Activated gamma-delta T cell (primary cell): ENCODE results near the gene HOXC13.

Experiments used
- DNase-seq: peaks from one replicate; lab custom pipeline; 2025; lab: John Stamatoyannopoulos, UW

HOXC13 gene

GRCh38 chr12:53970451-53970850 lies 31.8 kb downstream of the HOXC13 start:
- no peak for DNase-seq

DNA sequence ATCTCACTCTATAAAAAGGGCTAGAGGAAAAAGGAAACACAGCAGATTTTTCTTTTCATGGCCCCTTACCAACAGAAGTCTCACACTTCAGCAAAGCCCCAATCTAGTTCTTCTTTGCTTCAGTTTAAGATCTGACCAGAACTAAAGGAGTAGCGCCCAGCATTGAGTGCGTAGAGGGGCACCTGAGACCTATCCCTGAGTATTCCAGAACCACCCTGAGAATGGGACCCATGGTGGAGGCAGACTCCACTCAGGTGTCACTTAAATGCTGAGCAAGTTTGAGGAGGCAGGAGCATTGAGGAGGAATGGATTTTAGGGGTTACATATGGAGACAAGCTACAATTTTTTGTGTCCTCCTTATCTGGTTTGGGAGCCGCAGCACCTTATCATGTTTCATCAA lies 32.5 kb downstream of the HOXC13 start:
- DNase-seq = no peak

GRCh38 chr12:53971686-53972085 lies 33.1 kb downstream of the HOXC13 start:
- no peak for DNase-seq

DNA sequence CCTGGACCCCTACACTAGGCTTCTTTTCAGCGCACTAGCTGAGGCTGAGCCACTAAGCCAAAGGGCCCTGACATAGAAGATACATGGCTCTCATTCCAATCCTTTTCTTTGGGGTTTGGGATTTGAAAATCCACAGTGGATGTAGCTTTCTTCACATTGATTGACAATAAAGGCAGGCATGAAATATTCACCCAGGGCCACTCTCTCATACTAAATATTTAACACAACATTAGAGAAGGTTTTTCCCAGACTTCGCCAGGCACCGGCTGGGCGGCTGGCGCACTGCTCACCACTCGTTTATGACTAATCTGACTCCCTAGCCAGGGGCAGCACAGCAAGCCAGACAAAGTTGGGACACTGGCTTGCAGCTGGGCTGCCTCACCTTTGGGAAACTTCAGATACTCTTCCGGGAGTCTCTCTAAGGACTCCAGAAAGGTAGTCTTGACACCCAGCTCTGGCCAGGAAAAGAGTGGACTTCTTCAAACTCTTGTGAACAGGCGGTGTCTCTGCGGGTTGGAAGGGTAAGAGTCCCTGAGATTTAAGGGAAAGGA lies 33.6 kb downstream of the HOXC13 start:
- DNase-seq = no peak

- no peak for DNase-seq
Observed at GRCh38 chr12:53972722-53973235, 34.1 kb downstream of the HOXC13 start, which contains the start of gene HOXC11. Gene HOXC11, plus strand, starts transcription at chr12:53973126. Its CDS starts 116 bp downstream, at chr12:53973242.

DNA sequence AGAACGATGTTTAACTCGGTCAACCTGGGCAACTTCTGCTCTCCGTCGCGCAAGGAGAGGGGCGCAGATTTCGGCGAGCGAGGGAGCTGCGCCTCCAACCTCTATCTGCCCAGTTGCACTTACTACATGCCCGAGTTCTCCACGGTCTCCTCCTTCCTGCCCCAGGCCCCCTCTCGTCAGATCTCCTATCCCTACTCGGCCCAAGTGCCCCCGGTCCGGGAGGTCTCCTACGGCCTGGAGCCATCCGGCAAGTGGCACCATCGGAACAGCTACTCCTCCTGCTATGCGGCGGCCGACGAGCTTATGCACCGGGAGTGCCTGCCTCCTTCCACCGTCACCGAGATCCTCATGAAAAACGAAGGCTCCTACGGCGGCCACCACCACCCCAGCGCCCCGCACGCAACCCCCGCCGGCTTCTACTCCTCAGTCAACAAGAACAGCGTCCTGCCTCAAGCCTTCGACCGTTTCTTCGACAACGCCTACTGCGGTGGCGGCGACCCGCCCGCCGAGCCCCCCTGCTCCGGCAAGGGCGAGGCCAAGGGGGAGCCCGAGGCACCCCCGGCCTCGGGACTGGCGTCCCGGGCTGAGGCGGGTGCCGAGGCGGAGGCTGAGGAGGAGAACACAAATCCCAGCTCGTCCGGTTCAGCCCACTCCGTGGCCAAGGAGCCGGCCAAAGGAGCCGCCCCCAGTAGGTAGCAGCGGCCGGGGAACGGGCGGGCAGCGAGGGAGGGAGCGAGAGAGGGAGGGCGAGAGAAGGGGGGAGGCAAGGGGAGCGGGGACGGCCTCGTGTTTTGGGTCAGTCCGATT lies 34.8 kb downstream of the HOXC13 start:
- no peak for DNase-seq

- no peak for DNase-seq
Observed at GRCh38 chr12:53974084-53975063, 35.7 kb downstream of the HOXC13 start, which contains the start of gene HOTAIR. Gene HOTAIR, minus strand, starts transcription at chr12:53974954.

DNA sequence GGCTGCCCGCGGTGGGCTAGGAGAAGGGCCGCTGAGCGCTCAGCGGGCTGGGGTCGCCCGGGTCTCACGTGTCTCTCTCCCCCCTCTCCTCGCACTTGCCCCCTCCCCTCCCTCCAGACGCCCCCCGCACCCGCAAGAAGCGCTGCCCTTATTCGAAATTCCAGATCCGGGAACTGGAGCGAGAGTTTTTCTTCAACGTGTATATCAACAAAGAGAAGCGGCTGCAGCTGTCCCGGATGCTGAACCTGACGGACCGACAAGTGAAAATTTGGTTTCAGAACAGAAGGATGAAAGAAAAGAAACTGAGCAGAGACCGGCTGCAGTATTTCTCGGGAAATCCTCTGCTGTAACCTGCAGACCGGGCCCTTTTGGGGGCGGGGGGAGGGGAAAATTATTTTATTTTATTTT lies 36.4 kb downstream of the HOXC13 start:
- no peak for DNase-seq

DNA sequence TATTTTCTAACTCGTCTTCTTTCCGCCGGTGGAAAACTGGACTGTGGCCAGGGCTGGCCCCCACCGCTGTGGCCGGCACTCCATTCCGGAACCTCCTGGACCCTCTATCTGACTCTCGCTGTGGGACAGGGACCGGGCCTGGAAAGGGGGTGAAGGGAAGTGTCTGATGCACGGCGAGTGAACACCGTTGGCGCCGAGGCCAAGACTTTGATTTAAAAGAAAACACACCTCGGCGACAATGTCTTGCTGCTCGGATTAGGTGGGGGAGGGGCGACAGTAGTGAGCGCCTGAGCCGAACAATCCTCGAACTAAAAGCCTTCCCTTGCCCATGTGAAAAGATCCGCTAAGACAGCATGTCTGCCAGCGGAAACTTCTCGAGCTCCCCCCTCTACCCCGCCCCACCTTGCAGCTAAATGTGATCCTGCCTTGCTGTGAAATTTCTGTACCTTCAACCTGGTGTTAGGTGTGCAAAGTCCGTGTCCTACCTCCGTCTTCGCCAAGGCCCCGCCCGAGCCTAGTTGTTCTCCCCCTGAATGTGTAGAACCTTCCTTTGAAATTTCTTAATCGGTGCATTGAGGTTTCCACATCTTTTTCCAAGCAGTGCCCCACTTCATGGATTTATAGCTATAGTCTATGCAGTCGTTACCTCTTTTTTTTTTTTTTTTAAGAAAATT lies 37.0 kb downstream of the HOXC13 start:
- no peak for DNase-seq

DNA sequence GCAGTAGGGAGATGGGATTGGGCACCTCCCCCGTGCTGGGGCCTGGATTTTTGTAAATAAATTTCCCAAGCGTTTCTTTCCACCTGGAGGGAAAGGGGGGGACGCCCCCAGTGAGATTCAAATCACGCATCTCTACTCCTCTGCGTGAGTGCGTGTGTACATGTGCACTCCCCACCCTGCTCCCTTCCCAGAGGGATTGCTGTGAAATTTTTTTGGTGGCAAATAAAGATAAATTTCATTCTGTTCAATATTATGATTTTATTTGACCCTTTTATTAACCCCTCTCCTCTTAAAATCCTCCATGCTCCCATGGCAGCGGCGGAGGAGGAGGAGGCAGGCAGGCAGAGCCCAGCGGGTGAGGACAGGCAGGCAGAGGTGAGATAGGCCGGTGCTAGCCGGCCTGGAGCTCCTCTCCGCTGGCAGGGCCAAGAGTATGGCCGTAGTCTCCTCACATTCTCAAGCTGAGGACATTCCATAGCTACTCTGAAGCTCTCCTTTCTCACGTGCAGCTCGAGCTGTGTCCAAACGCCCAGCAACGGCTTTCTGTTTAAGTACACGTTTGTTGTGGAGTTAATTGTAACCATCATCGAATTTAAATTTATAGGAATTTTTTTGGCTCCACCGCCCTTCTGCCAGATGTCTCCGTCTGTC lies 37.7 kb downstream of the HOXC13 start:
- no peak for DNase-seq

GRCh38 chr12:53976823-53977595 lies 38.4 kb downstream of the HOXC13 start:
- DNase-seq = no peak

DNA sequence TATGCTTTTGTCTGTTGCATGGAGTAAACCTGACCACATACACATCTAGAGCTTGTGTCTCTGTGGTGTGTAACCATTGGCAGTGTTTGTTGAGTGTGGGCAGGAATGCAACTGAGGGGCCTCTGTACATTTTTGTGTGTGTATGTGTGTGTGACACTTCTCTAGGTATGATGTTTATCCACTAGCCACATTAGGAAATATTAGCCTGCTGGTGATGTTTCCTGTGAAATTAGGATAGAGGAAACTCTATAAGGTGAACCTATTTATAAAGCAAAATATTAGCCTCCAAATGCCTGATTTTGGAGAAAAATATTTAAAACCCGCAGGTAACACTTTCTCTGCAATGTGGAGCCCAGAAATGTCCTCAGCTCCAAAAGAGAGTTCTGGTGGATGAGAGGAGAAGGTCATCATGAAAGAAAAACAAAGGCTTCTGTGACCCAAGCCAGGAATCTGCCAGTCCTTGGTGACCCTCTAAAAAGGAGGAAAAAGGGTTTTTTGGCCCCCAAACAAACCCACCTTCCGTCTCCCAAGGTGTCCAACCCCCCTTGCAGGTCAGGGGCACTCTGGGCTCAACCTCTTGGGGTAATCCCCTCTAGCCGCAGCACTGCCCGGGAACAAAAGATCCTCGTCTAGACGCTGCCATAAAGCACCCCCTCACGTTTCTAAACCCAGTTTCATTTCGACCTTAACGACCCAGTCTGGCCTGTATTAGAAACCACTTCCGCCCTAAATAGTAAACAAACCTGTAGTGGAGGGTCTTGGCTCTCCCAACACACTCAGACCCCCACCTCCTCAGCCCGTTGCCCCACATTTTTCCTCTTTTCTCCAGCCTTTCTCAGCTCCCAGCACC lies 39.2 kb downstream of the HOXC13 start:
- no peak for DNase-seq

DNA sequence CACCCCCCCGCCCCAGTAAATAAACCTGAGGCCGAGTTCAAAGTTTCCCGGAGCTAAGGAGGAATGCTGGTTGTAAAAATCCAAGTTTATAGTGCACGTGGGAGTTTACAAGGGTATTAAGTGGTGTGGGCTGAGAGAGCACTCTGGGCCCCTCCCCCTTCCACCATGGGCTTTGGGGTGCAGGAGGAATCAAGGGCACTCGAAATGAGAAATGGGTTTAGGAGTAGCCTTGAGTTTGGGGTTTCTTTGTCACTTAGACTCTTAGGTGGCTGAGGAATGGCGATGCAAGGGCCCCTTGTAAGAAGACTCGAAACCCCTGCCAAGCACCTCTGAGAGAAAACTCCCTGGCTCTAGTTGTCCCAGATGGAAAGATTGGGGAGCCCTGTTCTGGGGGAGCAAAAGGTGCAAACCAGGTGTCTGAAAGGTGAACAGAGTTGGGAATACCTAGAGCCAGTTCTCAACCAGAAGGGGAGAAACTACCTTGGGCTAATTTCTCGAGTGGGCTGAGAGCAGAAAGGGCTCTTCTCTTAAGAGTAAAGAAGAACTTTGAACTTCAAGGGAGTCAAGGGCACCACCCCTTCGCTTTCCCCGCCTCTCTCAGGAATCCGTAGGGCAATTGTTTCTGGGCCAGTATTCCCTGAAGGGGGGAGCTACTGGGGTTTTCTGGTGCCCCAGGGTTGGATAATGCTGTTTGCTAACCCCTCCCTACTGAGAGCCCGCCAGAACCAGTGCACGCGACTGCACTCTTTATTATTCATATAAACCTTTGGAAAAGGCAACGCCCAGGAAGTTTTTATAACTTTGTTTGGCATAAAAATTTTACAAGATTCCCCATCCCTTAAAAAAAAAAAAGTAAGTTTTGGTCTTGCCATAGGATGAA lies 40.1 kb downstream of the HOXC13 start:
- DNase-seq = no peak

DNA sequence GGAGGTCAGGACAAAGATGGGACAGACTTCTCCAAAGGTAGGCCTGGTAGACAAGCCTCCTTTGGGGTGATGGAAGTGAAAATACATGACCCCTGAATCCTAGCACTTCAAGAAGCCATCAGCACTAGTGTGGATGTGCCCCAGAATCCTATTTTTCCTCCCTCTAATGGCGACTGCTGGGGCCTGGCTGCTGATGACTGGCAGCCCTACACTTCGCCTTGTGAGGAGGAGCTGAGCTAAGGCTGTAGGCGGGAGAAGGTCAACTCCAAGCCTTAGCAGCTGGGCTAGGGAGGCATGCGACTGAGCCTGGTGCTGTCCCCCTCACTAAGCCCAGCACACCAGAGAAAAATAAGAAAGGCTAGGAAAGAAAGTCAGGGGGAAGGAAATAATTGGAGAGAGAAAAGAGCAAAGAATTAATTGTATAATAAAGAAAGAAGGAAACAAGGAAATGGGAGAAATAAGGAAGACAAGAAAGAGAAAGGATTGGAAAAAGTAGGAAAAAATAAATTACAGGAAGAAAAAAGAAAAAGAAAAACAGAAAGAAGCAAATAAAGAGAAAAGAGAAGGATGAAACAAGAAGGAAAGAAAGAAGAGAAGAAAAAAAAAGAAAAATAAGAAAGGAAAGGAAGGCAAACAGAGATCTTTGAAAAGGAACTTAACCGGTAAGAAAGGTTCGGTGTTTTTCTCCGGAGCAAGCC lies 41.6 kb downstream of the HOXC13 start:
- no peak for DNase-seq

DNA sequence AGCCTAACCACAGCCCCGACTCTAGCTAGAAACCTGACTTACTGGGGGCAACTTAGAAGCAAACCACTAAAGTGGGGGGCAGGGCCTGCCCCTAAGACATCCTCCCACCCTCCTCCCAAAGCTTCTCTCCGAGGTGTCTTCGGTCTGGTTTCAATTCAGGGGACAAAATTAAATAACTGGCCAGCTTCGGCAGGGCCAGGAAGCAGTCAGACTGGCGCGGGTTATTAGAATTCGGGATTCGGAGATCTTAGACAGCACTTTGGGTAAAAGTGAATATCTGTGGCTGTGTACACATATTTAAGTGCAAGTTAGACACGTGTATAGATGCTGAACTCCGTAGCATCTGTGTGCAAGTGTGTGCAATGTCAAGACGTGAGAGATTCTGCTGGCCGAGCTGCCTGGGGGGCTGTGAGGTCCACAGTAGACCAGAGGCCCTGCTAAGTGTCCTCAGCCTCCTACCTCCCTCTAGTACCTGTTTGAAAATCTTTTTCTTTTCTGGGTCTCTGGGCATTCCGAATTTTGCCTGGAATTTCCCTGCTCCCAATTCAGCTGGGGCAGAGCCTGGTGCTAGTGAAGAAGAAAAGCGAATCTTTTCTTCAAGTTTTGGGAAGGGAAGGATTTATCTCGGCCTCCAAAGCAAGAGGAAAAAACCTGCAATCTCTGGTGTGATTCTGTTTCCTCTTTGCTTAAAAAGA lies 42.3 kb downstream of the HOXC13 start:
- no peak for DNase-seq

- no peak for DNase-seq
Observed at GRCh38 chr12:53981634-53982565, 43.3 kb downstream of the HOXC13 start.
